GM19239 (cell line): Measurements from ENCODE around the gene ADAMTS20.
"Not testable (repeated sequence)": the region's sequence is repeated elsewhere in the genome, so short reads cannot be mapped to it uniquely, and the experiment has no call there.

ENCODE experiments used
- DNase-seq: peaks from one replicate; pipeline ENCODE4 v3.0.0; 2011; ENCODE audit warnings: low spot score; ENCODE audit not compliant: insufficient read length
- FAIRE-seq: peaks from 2 replicates; lab custom pipeline; 2011; peaks lifted over from hg19 to GRCh38; lab: Jason Lieb, UNC

ADAMTS20 gene

GRCh38 chr12:43551971-43552559, at the start of gene ADAMTS20:
TSS of gene ADAMTS20 (minus strand) at chr12:43552203. CDS start at chr12:43551921, 282 bp downstream.
- DNase-seq = no peak
- no peak for FAIRE-seq

- no peak for DNase-seq
- FAIRE-seq = no peak
Measured at GRCh38 chr12:43599708-43600107, 47.7 kb upstream of the ADAMTS20 start.

GRCh38 chr12:43599066-43599465, 47.1 kb upstream of the ADAMTS20 start:
- no peak for DNase-seq
- no peak for FAIRE-seq

- DNase-seq (no peak), FAIRE-seq (no peak)
Measured at GRCh38 chr12:43590307-43590706, 38.3 kb upstream of the ADAMTS20 start.

- DNase-seq (no peak), FAIRE-seq (no peak)
Measured at GRCh38 chr12:43586646-43587245, 34.7 kb upstream of the ADAMTS20 start.

- no peak for DNase-seq
- no peak for FAIRE-seq
Measured at GRCh38 chr12:43585676-43586075, 33.7 kb upstream of the ADAMTS20 start.

- no peak for DNase-seq
- FAIRE-seq = no peak
Measured at GRCh38 chr12:43580601-43581000, 28.6 kb upstream of the ADAMTS20 start.

- no peak for DNase-seq
- no peak for FAIRE-seq
Measured at GRCh38 chr12:43579206-43579605, 27.2 kb upstream of the ADAMTS20 start.

GRCh38 chr12:43578782-43579181, 26.8 kb upstream of the ADAMTS20 start:
- FAIRE-seq = no peak
- no peak for DNase-seq

GRCh38 chr12:43577381-43577780, 25.4 kb upstream of the ADAMTS20 start:
- no peak for DNase-seq
- FAIRE-seq = no peak

GRCh38 chr12:43576162-43576561, 24.2 kb upstream of the ADAMTS20 start:
- no peak for DNase-seq
- FAIRE-seq = no peak

GRCh38 chr12:43571885-43572284, 19.9 kb upstream of the ADAMTS20 start:
- FAIRE-seq (no peak), DNase-seq (no peak)

- FAIRE-seq (no peak), DNase-seq (no peak)
Measured at GRCh38 chr12:43556057-43556456, 4.1 kb upstream of the ADAMTS20 start.

GRCh38 chr12:43551279-43551970, 578 bp downstream of the ADAMTS20 start:
- FAIRE-seq (no peak), DNase-seq (no peak)

- FAIRE-seq = no peak
- DNase-seq = no peak
Measured at GRCh38 chr12:43550831-43551271, 1.2 kb downstream of the ADAMTS20 start.

- FAIRE-seq = no peak
- no peak for DNase-seq
Measured at GRCh38 chr12:43544703-43545102, 7.3 kb downstream of the ADAMTS20 start.

- FAIRE-seq (no peak), DNase-seq (no peak)
Measured at GRCh38 chr12:43540470-43540869, 11.5 kb downstream of the ADAMTS20 start.

- not testable (repeated sequence) for DNase-seq, FAIRE-seq
Measured at GRCh38 chr12:43537675-43538074, 14.3 kb downstream of the ADAMTS20 start.

- FAIRE-seq (no peak), DNase-seq (no peak)
Measured at GRCh38 chr12:43516045-43516444, 36.0 kb downstream of the ADAMTS20 start.

- DNase-seq = no peak
- FAIRE-seq = no peak
Measured at GRCh38 chr12:43501703-43502102, 50.3 kb downstream of the ADAMTS20 start.

- no peak for DNase-seq
- no peak for FAIRE-seq
Measured at GRCh38 chr12:43493261-43493797, 58.7 kb downstream of the ADAMTS20 start.
